GM12878 (cell line): ENCODE measurements around the gene DEXI. TPM values are rescaled to one million over a fixed set of nuclear protein-coding genes. Genes with fewer than 3 reads are reported as not detected.

ENCODE experiments used
- BCL11A ChIP-seq: IDR thresholded peaks from 2 replicates; pipeline ENCODE4 v1.6.1; 2011; ENCODE audit warnings: low read depth, low read length
- CEBPB ChIP-seq, 2 experiments: fragments of 150-350 bp in 1 of 2; IDR thresholded peaks; 2 replicates each; pipeline ENCODE4 v1.6.1; 2012 to 2014; ENCODE audit warnings: low read depth in 2 of 2, low read length in 2 of 2, borderline replicate concordance in 1 of 2, inconsistent platforms in 1 of 2
- DPF2 ChIP-seq: fragments of 450-650 bp; IDR thresholded peaks from 2 replicates; pipeline ENCODE4 v1.6.1; 2017; ENCODE audit warnings: mild to moderate bottlenecking
- EGR1 ChIP-seq, 2 experiments: IDR thresholded peaks; 1 replicate in 1 of 2; 2 replicates in 1 of 2; pipeline ENCODE4 v1.6.1; 2011 to 2012; ENCODE audit warnings: low read depth in 2 of 2, low read length in 2 of 2, borderline replicate concordance in 1 of 2, mild to moderate bottlenecking in 1 of 2, moderate library complexity in 1 of 2
- FOS ChIP-seq: IDR thresholded peaks from 3 replicates; pipeline ENCODE4 v1.6.1; 2011; ENCODE audit warnings: borderline replicate concordance; ENCODE audit not compliant: insufficient read length; ENCODE audit errors: extremely low read depth
- GABPA ChIP-seq: IDR thresholded peaks from 2 replicates; pipeline ENCODE4 v1.6.1; 2014; ENCODE audit warnings: antibody characterized with exemption, low read depth, mild to moderate bottlenecking, inconsistent platforms
- HCFC1 ChIP-seq: fragments of 150-350 bp; IDR thresholded peaks from 2 replicates; pipeline ENCODE4 v1.6.1; 2014; ENCODE audit warnings: low read length
- HDAC2 ChIP-seq: fragments of 200-600 bp; sonication (generic); IDR thresholded peaks from 2 replicates; pipeline ENCODE4 v1.6.1; 2017
- HDAC6 ChIP-seq: fragments of 200-600 bp; sonication (generic); IDR thresholded peaks from one replicate; pipeline ENCODE4 v1.8.0; 2017; ENCODE audit warnings: antibody characterized with exemption; ENCODE audit not compliant: unreplicated experiment
- IRF4 ChIP-seq: IDR thresholded peaks from 2 replicates; pipeline ENCODE4 v1.6.1; 2011; ENCODE audit warnings: low read depth, low read length
- KDM1A ChIP-seq: fragments of 200-600 bp; sonication (generic); IDR thresholded peaks from 2 replicates; pipeline ENCODE4 v1.6.1; 2016; ENCODE audit warnings: borderline replicate concordance
- LARP7 ChIP-seq: fragments of 450-650 bp; IDR thresholded peaks from 2 replicates; pipeline ENCODE4 v1.6.1; 2017; ENCODE audit warnings: mild to moderate bottlenecking
- PAX8 ChIP-seq: fragments of 450-650 bp; IDR thresholded peaks from 2 replicates; pipeline ENCODE4 v1.6.1; 2017; ENCODE audit warnings: mild to moderate bottlenecking, moderate library complexity
- RAD51 ChIP-seq: fragments of 450-650 bp; IDR thresholded peaks from 2 replicates; pipeline ENCODE4 v1.6.1; 2016; ENCODE audit warnings: moderate library complexity, mild to moderate bottlenecking, inconsistent platforms
- RBBP5 ChIP-seq: fragments of 200-600 bp; sonication (generic); conservative IDR thresholded peaks from 2 replicates; pipeline ENCODE4 v1.6.1; 2016
- RUNX3 ChIP-seq: IDR thresholded peaks from 2 replicates; pipeline ENCODE4 v1.6.1; 2012; ENCODE audit warnings: low read length, inconsistent platforms
- SREBF2 ChIP-seq: IDR thresholded peaks from 2 replicates; pipeline ENCODE4 v1.6.1; 2012; ENCODE audit warnings: mild to moderate bottlenecking, low read length
- TCF12 ChIP-seq: IDR thresholded peaks from 2 replicates; pipeline ENCODE4 v1.6.1; 2011; ENCODE audit warnings: low read depth, mild to moderate bottlenecking, low read length
- WRNIP1 ChIP-seq: IDR thresholded peaks from 2 replicates; pipeline ENCODE4 v1.6.1; 2011; ENCODE audit warnings: low read depth, low read length, improper control_type of control experiment, borderline replicate concordance
- YBX1 ChIP-seq: fragments of 450-650 bp; IDR thresholded peaks from 2 replicates; pipeline ENCODE4 v1.6.1; 2016; ENCODE audit warnings: antibody characterized with exemption
- YY1 ChIP-seq: IDR thresholded peaks from 2 replicates; pipeline ENCODE4 v1.6.1; 2011; ENCODE audit warnings: low read depth, mild to moderate bottlenecking, low read length
- ZNF622 ChIP-seq: fragments of 450-650 bp; IDR thresholded peaks from 2 replicates; pipeline ENCODE4 v1.6.1; 2017; ENCODE audit warnings: mild to moderate bottlenecking, inconsistent platforms
- polyA plus RNA-seq, 11 experiments: library from polyadenylated mRNA; depleted of rRNA in 4 of 11; unstranded in 6 of 11; stranded (reverse) in 5 of 11; fragments of >200 nt; fragmentation: Nextera tagmentation in 4 of 11; fragmentation: Illumina TruSeq in 1 of 11; extraction: Ambion mirVana in 4 of 11; extraction: Trizol in 1 of 11; gene quantifications; 1 replicate in 1 of 11; 2 replicates in 10 of 11; pipeline versions ENCODE4 v1.2.1 to v1.2.3, GENCODE V29; 2011 to 2016; ENCODE audit warnings: inconsistent platforms in 2 of 11, missing spikeins in 2 of 11, low read depth in 1 of 11
- total RNA-seq, 4 experiments: library from RNA; depleted of rRNA in 3 of 4; stranded (reverse); fragments of >200 nt in 3 of 4; fragmentation: Illumina TruSeq in 1 of 4; extraction: Trizol in 1 of 4; gene quantifications; 2 replicates each; pipeline versions ENCODE4 v1.2.1 to v1.2.3, GENCODE V29; 2013 to 2021
- TF ChIP-seq, protein P1 (sequence below): fragments of 450-650 bp; formaldehyde crosslinking; IDR thresholded peaks from 2 replicates; pipeline ENCODE4 v1.5.0; 2022; ENCODE audit warnings: mild to moderate bottlenecking, missing genetic modification characterization
- TF ChIP-seq, protein P2 (sequence below): IDR thresholded peaks from 2 replicates; pipeline ENCODE4 v1.6.1; 2011; ENCODE audit warnings: low read depth, low read length, improper control_type of control experiment, borderline replicate concordance
- TF ChIP-seq, protein P3 (sequence below): IDR thresholded peaks from 2 replicates; pipeline ENCODE4 v1.6.1; 2011; ENCODE audit warnings: borderline replicate concordance, low read depth, mild to moderate bottlenecking, moderate library complexity, low read length; ENCODE audit not compliant: insufficient read depth, poor library complexity, severe bottlenecking
- TF ChIP-seq, protein P4 (sequence below), 3 experiments: IDR thresholded peaks in 2 of 3; conservative IDR thresholded peaks in 1 of 3; 2 replicates each; pipeline ENCODE4 v1.5.1; 2011; ENCODE audit warnings: low read depth in 3 of 3, low read length in 3 of 3, mild to moderate bottlenecking in 3 of 3, control low read depth in 2 of 3, moderate library complexity in 2 of 3, inconsistent platforms in 1 of 3, mixed read lengths in 1 of 3; ENCODE audit not compliant: control insufficient read depth in 2 of 3, insufficient read depth in 1 of 3; ENCODE audit errors: extremely low read depth in 1 of 3

Gene DEXI
- total and polyA plus RNA-seq, 10 of the 15 experiments (the other 5 are each of a cell fraction or from before 2014, with no cell fraction given) = 1.4 to 26.3 (median 18.4) TPM

DNA sequence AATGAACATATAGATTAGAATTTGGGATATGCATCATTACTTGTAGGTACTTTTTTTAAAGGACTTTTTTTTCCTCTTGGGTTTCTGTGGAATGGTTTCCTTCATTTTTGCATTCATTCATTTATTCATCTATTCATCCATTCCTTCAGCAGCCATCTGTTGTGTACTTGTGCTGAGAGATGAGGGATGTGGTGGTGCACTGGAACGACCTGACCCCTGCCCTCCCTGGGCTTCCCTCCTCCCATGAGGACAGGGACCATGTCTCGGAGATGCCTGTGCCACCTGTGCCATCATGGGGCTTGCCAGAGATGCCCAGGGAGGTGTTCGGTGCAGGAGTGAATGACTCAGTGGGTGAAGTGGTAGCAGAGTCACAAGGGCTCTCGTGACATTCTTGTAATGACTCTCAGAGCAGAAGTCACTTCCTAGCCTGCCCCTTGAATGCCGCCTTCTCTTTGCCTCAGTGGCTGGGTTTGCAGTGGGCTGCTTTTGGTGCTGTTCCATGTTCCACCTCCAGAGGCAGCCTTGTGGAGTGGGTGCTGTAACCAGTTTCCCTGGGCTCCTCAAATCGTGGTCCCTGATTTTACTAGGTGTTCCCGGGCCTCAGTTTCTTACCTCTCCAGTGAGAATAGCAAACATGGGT is 46.0 kb upstream of the DEXI start (continued):
- TF ChIP-seq, protein P1, sequence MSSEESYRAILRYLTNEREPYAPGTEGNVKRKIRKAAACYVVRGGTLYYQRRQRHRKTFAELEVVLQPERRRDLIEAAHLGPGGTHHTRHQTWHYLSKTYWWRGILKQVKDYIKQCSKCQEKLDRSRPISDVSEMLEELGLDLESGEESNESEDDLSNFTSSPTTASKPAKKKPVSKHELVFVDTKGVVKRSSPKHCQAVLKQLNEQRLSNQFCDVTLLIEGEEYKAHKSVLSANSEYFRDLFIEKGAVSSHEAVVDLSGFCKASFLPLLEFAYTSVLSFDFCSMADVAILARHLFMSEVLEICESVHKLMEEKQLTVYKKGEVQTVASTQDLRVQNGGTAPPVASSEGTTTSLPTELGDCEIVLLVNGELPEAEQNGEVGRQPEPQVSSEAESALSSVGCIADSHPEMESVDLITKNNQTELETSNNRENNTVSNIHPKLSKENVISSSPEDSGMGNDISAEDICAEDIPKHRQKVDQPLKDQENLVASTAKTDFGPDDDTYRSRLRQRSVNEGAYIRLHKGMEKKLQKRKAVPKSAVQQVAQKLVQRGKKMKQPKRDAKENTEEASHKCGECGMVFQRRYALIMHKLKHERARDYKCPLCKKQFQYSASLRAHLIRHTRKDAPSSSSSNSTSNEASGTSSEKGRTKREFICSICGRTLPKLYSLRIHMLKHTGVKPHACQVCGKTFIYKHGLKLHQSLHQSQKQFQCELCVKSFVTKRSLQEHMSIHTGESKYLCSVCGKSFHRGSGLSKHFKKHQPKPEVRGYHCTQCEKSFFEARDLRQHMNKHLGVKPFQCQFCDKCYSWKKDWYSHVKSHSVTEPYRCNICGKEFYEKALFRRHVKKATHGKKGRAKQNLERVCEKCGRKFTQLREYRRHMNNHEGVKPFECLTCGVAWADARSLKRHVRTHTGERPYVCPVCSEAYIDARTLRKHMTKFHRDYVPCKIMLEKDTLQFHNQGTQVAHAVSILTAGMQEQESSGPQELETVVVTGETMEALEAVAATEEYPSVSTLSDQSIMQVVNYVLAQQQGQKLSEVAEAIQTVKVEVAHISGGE (CRISPR knock-in tag) = no peak
- no peak for TF ChIP-seq SREBF2
- no peak for TF ChIP-seq FOS
- no peak for TF ChIP-seq GABPA
- no peak for TF ChIP-seq HDAC2
- TF ChIP-seq KDM1A = no peak
- TF ChIP-seq PAX8 = no peak
- TF ChIP-seq HCFC1 = no peak
- TF ChIP-seq BCL11A = 0 out of 2 replicates have a peak, but pooled peaks have one; percentile 39
- no peak for TF ChIP-seq RBBP5
- no peak for TF ChIP-seq RAD51
- TF ChIP-seq, protein P2, sequence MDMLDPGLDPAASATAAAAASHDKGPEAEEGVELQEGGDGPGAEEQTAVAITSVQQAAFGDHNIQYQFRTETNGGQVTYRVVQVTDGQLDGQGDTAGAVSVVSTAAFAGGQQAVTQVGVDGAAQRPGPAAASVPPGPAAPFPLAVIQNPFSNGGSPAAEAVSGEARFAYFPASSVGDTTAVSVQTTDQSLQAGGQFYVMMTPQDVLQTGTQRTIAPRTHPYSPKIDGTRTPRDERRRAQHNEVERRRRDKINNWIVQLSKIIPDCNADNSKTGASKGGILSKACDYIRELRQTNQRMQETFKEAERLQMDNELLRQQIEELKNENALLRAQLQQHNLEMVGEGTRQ = no peak
- TF ChIP-seq HDAC6 = no peak
- TF ChIP-seq, protein P3, sequence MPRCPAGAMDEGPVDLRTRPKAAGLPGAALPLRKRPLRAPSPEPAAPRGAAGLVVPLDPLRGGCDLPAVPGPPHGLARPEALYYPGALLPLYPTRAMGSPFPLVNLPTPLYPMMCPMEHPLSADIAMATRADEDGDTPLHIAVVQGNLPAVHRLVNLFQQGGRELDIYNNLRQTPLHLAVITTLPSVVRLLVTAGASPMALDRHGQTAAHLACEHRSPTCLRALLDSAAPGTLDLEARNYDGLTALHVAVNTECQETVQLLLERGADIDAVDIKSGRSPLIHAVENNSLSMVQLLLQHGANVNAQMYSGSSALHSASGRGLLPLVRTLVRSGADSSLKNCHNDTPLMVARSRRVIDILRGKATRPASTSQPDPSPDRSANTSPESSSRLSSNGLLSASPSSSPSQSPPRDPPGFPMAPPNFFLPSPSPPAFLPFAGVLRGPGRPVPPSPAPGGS = no peak
- no peak for TF ChIP-seq TCF12
- peak; percentile 32; the same call in 1 of the 2 replicates for TF ChIP-seq LARP7
- no peak for TF ChIP-seq CEBPB (IDR thresholded peaks at IDR 0.05; ENCODE audit: borderline replicate concordance in 1 of 2, low read depth in 2 of 2, low read length in 2 of 2)
- TF ChIP-seq EGR1 (IDR thresholded peaks at IDR 0.05; ENCODE audit: borderline replicate concordance in 1 of 2, low read depth in 2 of 2, low read length in 2 of 2) = no peak
- peak; percentile 85 for TF ChIP-seq DPF2
- TF ChIP-seq, protein P4, sequence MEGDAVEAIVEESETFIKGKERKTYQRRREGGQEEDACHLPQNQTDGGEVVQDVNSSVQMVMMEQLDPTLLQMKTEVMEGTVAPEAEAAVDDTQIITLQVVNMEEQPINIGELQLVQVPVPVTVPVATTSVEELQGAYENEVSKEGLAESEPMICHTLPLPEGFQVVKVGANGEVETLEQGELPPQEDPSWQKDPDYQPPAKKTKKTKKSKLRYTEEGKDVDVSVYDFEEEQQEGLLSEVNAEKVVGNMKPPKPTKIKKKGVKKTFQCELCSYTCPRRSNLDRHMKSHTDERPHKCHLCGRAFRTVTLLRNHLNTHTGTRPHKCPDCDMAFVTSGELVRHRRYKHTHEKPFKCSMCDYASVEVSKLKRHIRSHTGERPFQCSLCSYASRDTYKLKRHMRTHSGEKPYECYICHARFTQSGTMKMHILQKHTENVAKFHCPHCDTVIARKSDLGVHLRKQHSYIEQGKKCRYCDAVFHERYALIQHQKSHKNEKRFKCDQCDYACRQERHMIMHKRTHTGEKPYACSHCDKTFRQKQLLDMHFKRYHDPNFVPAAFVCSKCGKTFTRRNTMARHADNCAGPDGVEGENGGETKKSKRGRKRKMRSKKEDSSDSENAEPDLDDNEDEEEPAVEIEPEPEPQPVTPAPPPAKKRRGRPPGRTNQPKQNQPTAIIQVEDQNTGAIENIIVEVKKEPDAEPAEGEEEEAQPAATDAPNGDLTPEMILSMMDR (IDR thresholded peaks at IDR 0.05 in 2 of 3, conservative IDR thresholded peaks at IDR 0.05 in 1 of 3; ENCODE audit: control insufficient read depth in 2 of 3, extremely low read depth in 1 of 3, insufficient read depth in 1 of 3, low read depth in 3 of 3, low read length in 3 of 3) = peak; percentile 58 to 70 (median 58)
- no peak for TF ChIP-seq WRNIP1
- no peak for TF ChIP-seq ZNF622
- peak; percentile 32; the same call in 1 of the 2 replicates for TF ChIP-seq RUNX3
- peak; percentile 70 for TF ChIP-seq IRF4
- TF ChIP-seq YBX1 = no peak
- TF ChIP-seq YY1 = no peak; the same call in 1 of the 2 replicates
